ENCODE data around the gene ERCC6L. TPM values are rescaled to one million over a fixed set of nuclear protein-coding genes. Genes with fewer than 3 reads are reported as not detected.

The ERCC6L gene
- total and polyA plus RNA-seq, 2 of the 13 experiments (the other 11 are each of a cell fraction or from before 2014, with no cell fraction given) = 0.86 to 9.5 TPM

DNA sequence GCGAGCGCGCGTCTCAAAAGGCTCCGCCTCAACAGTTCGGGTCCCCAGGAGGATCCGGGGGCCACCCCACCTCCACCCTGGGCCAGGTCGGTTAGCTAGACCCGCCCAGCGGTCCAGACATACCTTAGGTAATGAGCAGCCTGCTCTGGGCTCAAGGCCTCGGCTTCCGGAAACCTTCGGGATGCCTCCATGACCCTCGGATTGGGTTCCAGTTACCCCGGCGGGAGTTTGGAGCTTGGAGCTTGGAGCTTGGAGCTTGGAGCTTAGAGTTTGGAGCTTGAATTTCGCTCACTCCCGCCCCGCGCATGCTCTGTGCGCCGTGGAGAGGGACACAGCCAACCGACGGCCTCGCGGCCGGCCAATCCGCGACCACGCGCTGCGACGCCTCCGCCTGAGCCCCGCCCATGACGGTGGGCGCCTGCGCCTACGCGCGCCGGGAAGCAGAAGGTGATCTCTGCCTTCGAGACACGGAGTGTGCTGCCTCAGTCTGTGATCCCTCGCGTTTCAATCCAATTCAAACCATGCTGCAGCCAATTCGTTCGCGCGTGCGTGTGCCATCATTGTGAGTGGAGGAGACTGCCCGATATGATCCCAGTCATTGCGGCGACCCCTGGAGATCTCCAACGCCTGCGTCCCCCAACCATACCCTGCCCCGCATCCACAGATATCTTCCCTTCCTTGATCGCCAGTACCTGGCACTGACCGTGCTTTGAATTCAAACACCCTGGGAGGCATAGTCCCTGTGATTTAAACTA lies at the start of gene ERCC6L (continued):
- TF ChIP-seq, protein P1, sequence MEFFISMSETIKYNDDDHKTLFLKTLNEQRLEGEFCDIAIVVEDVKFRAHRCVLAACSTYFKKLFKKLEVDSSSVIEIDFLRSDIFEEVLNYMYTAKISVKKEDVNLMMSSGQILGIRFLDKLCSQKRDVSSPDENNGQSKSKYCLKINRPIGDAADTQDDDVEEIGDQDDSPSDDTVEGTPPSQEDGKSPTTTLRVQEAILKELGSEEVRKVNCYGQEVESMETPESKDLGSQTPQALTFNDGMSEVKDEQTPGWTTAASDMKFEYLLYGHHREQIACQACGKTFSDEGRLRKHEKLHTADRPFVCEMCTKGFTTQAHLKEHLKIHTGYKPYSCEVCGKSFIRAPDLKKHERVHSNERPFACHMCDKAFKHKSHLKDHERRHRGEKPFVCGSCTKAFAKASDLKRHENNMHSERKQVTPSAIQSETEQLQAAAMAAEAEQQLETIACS (CRISPR knock-in tag; IDR thresholded peaks at IDR 0.05) = no peak
- TF ChIP-seq SP5 (CRISPR knock-in tag; IDR thresholded peaks at IDR 0.05; ENCODE audit: borderline replicate concordance, low read depth) (no peak), HNF4G (IDR thresholded peaks at IDR 0.05; ENCODE audit: borderline replicate concordance, low read depth, low read length) (peak; percentile 15; the same call in 1 of the 2 replicates), HNF4G (CRISPR knock-in tag; IDR thresholded peaks at IDR 0.05; ENCODE audit: borderline replicate concordance, low read depth) (no peak), ATF7-NPFF (CRISPR knock-in tag; IDR thresholded peaks at IDR 0.05; ENCODE audit: low read depth) (peak; percentile 27; the same call in 1 of the 2 replicates), ZNF460 (CRISPR knock-in tag; IDR thresholded peaks at IDR 0.05; ENCODE audit: borderline replicate concordance) (no peak), SP4 (CRISPR knock-in tag; IDR thresholded peaks at IDR 0.05) (peak; percentile 54; the same call in 1 of the 2 replicates), TOPORS (CRISPR knock-in tag; IDR thresholded peaks at IDR 0.05) (0 out of 2 replicates have a peak, but pooled peaks have one; percentile 44), SP1 (IDR thresholded peaks at IDR 0.05) (no peak), SP1 (CRISPR knock-in tag; IDR thresholded peaks at IDR 0.05) (peak; percentile 59), GABPB1 (CRISPR knock-in tag; IDR thresholded peaks at IDR 0.05) (peak; percentile 55; the same call in 1 of the 2 replicates), RARA (CRISPR knock-in tag; IDR thresholded peaks at IDR 0.05) (no peak), NFKB2 (CRISPR knock-in tag; IDR thresholded peaks at IDR 0.05; ENCODE audit: borderline replicate concordance) (no peak), NFYB (CRISPR knock-in tag; IDR thresholded peaks at IDR 0.05) (peak; percentile 74), ZBTB38 (CRISPR knock-in tag; IDR thresholded peaks at IDR 0.05) (0 out of 2 replicates have a peak, but pooled peaks have one; percentile 43), KLF15 (CRISPR knock-in tag; IDR thresholded peaks at IDR 0.05; ENCODE audit: borderline replicate concordance) (no peak), PHF8 (CRISPR knock-in tag; IDR thresholded peaks at IDR 0.05) (peak; percentile 43; the same call in 1 of the 2 replicates), GTF3A (CRISPR knock-in tag; conservative IDR thresholded peaks at IDR 0.05) (no peak)
- TF ChIP-seq, protein P2, sequence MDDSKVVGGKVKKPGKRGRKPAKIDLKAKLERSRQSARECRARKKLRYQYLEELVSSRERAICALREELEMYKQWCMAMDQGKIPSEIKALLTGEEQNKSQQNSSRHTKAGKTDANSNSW (CRISPR knock-in tag; IDR thresholded peaks at IDR 0.05; ENCODE audit: borderline replicate concordance) = no peak
- TF ChIP-seq, protein P3, sequence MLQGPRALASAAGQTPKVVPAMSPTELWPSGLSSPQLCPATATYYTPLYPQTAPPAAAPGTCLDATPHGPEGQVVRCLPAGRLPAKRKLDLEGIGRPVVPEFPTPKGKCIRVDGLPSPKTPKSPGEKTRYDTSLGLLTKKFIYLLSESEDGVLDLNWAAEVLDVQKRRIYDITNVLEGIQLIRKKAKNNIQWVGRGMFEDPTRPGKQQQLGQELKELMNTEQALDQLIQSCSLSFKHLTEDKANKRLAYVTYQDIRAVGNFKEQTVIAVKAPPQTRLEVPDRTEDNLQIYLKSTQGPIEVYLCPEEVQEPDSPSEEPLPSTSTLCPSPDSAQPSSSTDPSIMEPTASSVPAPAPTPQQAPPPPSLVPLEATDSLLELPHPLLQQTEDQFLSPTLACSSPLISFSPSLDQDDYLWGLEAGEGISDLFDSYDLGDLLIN (CRISPR knock-in tag; IDR thresholded peaks at IDR 0.05; ENCODE audit: borderline replicate concordance) = no peak
- TF ChIP-seq, protein P4, sequence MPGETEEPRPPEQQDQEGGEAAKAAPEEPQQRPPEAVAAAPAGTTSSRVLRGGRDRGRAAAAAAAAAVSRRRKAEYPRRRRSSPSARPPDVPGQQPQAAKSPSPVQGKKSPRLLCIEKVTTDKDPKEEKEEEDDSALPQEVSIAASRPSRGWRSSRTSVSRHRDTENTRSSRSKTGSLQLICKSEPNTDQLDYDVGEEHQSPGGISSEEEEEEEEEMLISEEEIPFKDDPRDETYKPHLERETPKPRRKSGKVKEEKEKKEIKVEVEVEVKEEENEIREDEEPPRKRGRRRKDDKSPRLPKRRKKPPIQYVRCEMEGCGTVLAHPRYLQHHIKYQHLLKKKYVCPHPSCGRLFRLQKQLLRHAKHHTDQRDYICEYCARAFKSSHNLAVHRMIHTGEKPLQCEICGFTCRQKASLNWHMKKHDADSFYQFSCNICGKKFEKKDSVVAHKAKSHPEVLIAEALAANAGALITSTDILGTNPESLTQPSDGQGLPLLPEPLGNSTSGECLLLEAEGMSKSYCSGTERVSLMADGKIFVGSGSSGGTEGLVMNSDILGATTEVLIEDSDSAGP (CRISPR knock-in tag; IDR thresholded peaks at IDR 0.05; ENCODE audit: borderline replicate concordance) = peak; percentile 38; the same call in 1 of the 2 replicates
- TF ChIP-seq, protein P5, sequence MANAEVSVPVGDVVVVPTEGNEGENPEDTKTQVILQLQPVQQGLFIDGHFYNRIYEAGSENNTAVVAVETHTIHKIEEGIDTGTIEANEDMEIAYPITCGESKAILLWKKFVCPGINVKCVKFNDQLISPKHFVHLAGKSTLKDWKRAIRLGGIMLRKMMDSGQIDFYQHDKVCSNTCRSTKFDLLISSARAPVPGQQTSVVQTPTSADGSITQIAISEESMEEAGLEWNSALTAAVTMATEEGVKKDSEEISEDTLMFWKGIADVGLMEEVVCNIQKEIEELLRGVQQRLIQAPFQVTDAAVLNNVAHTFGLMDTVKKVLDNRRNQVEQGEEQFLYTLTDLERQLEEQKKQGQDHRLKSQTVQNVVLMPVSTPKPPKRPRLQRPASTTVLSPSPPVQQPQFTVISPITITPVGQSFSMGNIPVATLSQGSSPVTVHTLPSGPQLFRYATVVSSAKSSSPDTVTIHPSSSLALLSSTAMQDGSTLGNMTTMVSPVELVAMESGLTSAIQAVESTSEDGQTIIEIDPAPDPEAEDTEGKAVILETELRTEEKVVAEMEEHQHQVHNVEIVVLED (CRISPR knock-in tag; IDR thresholded peaks at IDR 0.05; ENCODE audit: borderline replicate concordance) = peak; percentile 88

Measured in HepG2 (cell line).